OCI-LY7 (cell line): Measurements from ENCODE around the gene ANO2.

ENCODE experiments used
- EZH2phosphoT487 ChIP-seq: fragments of 200-600 bp; sonication (generic); IDR thresholded peaks from 2 replicates; pipeline ENCODE4 v1.6.1; 2018; ENCODE audit warnings: low read depth, borderline replicate concordance, mild to moderate bottlenecking, mixed run types, antibody characterized with exemption, low read length, moderate library complexity, mixed read lengths
- TF ChIP-seq, protein P1 (sequence below): fragments of 200-600 bp; sonication (generic); conservative IDR thresholded peaks from 2 replicates; pipeline ENCODE4 v1.5.1; 2014; ENCODE audit warnings: mild to moderate bottlenecking, antibody characterized with exemption, low read length, moderate library complexity, mixed read lengths

DNA sequence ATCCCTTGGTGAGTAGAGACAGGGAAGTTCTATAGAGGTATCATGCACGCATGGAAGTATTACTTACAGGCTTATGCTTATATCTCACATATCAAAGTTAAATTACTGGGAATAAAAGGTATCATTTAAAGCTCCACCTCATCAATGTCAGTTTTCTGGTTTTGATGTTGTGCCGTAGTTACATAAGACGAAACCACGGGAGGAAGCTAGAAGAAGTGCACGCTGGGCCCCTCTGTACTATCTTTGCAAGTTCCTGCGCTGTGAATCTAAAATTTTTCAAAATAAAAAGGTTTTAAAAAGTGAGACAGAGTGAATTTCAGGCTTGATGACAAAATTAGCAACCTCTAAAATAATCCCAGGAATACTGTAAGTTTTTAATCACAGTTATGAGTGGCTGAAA, 198.1 kb downstream of the ANO2 start:
- TF ChIP-seq, protein P1, sequence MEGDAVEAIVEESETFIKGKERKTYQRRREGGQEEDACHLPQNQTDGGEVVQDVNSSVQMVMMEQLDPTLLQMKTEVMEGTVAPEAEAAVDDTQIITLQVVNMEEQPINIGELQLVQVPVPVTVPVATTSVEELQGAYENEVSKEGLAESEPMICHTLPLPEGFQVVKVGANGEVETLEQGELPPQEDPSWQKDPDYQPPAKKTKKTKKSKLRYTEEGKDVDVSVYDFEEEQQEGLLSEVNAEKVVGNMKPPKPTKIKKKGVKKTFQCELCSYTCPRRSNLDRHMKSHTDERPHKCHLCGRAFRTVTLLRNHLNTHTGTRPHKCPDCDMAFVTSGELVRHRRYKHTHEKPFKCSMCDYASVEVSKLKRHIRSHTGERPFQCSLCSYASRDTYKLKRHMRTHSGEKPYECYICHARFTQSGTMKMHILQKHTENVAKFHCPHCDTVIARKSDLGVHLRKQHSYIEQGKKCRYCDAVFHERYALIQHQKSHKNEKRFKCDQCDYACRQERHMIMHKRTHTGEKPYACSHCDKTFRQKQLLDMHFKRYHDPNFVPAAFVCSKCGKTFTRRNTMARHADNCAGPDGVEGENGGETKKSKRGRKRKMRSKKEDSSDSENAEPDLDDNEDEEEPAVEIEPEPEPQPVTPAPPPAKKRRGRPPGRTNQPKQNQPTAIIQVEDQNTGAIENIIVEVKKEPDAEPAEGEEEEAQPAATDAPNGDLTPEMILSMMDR = no peak
- TF ChIP-seq EZH2phosphoT487 = no peak
